Fibroblast of upper back skin (primary cell): ENCODE results near the gene HNRNPM.
"Not testable (repeated sequence)": the region's sequence is repeated elsewhere in the genome, so short reads cannot be mapped to it uniquely, and the experiment has no call there.

Experiments used
- DNase-seq: peaks from one replicate; pipeline ENCODE4 v3.0.0-alpha.2; 2013

The HNRNPM gene

GRCh38 chr19:8514505-8515009 is 69.8 kb downstream of the HNRNPM start:
- not testable (repeated sequence) for DNase-seq

DNA sequence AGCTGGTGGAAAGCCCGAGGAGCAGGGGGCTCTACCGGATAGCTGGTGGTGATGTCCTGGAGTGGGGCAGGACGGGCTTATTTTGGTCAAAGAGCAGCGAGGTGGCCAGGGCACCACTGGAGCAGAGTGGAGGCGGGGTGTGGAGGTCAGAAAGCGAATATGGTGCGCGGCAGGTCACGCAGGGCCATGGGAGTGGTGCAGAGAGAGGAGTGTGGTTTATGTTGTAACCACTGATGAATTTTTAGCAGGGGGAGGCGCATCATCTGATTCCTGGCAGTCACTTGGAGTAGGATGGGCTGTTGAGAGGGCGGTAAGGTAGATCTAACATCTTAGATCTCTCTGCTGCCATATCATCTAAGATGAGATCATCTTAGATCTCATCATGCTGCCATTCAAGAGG is 70.5 kb downstream of the HNRNPM start:
- no peak for DNase-seq

DNA sequence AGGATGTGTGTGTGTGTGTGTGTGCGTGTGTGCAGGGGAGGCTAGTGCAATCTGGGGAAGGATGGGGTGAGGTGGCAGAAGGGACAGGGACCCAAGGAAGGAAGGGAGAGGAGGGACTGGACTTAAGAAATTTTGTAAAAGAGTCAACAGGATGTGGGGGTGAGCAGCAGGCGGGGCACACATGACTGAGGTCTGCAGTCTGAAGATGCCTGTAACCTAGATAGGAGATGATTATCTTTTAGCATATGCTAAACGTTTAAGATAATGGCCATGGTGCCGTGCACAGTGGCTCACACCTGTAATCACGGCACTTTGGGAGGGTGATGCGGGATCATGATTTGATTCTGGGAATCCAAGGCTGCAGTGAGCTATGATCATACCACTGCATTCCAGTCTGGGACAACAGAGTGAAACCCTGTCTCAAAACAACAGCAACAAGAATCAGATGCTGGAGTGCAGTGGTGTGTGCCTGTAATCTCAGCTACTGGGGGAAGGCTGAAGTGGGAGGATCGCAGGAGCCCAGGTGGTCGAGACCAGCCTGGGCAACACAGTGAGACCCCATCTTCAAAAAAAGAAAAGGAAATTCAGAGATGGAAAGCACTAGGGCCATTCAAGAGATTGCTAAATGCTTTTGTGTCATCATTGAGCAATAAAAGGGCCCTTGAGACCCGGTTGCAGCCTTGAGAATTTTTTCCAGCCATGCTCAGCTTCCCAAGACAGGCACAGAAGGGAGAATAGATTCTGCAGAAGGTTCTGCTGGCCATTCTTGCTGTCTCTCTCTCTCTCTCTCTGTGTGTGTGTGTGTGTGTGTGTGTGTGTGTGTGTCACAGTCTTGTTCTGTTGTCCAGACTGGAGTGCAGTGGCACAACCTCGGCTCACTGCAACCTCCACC is 73.0 kb downstream of the HNRNPM start:
- peak; percentile 43 for DNase-seq

GRCh38 chr19:8518536-8518935 is 73.8 kb downstream of the HNRNPM start:
- DNase-seq: no peak

DNA sequence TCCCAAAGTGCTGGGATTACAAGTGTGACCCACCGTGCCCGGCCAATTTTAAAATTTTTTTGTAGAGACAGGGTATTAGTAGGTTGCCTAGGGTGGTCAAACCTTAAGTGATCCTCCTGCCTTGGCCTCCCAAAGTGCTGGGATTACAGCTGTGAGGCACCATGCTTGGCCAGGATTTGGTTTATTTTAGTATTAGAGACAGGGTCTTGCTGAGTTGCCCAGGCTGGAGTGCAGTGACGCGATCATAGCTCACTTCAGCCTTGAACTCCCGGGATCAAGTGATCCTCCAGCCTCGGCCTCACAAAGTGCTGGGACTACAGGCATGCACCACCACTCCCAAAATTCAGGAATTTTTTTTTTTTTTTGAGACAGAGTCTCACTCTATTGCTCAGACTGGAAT is 74.6 kb downstream of the HNRNPM start:
- no peak for DNase-seq

GRCh38 chr19:8525401-8525684 is 80.6 kb downstream of the HNRNPM start:
- no peak for DNase-seq

DNA sequence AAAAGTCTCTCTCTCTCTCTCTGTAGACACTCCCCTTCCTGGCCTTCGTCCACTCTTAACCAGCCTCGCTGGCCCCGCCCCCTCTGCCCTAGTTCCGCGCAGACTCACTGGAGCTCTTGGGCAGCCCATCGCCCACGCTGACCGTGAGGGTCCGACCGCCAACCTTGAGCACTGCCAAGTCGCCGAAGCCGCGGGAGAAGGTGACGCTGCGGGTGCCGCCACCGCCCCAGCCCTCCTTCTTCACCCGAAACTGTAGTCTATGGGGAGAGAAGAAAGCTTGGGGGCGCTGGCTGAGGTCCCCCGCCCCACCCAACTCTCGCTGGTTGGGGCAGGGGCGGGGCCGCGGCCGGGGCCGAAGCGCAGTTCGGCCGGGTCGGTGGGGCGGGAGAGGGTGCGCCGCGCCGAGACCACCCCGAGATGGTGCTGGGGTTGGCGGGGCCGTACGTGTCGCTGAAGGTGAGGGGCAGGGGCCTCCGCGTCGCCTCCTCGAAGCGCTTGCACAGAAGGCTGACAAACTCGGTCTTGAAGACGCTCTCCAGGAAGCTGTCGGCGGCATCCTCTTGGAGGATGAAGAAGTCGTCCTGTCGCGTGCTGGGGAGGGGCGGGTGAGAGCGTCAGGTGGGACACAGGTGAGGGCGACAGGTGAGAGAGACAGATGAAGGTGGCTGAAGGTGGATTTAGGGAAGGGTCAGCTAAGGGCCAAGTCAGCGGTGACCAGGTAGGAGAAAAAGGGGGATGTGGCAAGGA is 81.7 kb downstream of the HNRNPM start:
- peak; percentile 92 for DNase-seq

DNA sequence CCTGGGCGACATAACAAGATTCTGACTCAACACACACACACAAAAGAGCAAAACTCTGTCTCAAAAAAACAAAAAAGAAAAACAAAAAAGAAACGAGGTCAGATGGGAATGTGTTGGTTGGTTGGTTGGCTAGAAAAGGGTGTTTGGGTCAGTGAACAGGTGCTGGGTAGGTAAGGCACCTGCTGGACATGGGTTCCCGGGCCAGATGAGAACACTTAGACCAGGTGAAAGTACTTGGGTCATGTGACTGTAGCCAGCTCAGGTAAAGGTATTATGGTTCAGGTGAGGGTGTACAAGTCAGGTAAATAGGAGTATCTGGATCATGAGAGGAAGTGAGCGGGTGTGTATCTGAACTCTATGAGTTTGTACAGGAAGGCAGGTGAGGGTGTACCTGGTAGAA is 83.7 kb downstream of the HNRNPM start:
- no peak for DNase-seq

- no peak for DNase-seq
Measured at GRCh38 chr19:8529369-8530006, 84.7 kb downstream of the HNRNPM start.

DNA sequence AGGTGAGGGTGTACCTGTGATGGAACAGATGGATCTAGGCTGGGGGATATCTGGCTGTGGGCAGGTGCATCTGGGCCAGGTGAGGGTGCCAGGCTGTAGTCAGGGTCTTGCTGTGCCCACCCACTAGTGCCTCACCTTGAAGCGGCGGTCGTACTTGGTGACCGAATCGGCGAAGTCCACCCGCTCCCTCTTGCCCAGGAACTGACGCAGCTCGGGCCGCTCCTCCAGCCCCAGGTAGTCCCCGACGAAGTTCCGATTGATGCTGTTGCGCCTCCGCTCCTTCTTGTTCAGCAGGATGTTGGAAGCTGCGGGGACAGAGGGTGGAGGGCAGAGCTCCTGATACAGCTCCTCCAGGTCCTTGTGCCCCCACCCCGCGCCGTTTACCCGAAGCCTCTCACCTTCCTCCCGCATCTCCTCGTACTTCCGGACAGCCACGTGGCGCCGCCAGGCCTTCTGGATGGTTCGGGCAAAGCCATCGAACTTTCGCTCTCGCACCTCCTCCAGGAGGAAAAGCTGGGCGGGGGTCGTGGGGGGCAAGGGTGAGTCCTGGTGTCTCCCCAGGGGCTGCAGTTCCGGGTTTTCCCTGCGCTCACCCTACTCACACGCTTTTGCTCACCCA is 85.4 kb downstream of the HNRNPM start:
- no peak for DNase-seq

- no peak for DNase-seq
Measured at GRCh38 chr19:8531470-8531869, 86.7 kb downstream of the HNRNPM start.

- no peak for DNase-seq
Measured at GRCh38 chr19:8532225-8532624, 87.5 kb downstream of the HNRNPM start.

GRCh38 chr19:8536282-8536681 is 91.5 kb downstream of the HNRNPM start:
- no peak for DNase-seq

DNA sequence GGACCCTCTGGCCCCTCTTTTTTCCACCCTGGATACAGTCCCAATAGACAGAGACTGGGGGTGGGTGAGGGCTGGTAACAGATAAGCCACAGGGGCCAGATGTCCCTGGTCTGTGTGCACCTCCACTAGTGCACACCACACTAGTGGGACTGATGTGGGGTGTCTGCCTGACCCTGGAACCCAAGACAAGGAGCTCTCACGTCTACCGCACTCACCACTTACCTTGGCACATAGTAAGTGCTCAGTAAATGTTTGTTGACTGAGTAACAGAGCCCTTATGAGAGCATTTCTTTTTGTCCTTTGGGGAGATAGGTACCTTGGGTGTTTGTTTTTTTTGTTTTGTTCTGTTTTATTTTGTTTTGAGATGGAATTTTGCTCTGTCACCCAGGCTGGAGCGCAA is 92.3 kb downstream of the HNRNPM start:
- DNase-seq: no peak
